ENCODE data around the gene SPG21. TPM values are rescaled to one million over a fixed set of nuclear protein-coding genes. Genes with fewer than 3 reads are reported as not detected.

Gene SPG21
- total RNA-seq, 1 donor: 49.5 TPM

DNA sequence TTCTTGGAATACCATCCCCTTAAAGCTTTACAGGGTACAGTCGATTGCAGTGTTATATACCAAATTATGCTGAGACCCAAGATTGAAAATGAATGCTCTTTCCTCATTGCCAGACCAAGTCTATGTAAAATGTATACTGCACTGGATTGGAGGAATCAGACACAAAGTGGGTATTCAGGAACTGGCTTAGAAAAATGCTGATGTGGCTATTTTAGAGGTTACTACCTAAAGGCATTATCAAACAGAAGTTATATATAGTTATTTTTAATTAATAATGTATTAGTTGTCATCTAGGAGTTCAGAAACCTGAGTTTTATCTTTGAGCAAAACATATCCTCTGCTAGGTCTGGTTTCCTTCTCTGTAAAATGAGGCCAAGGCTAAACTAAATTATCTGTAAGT, 3.6 kb upstream of the SPG21 start:
- no peak for DNase-seq (ENCODE audit: low read depth in 2 of 3, low spot score in 2 of 3)

DNA sequence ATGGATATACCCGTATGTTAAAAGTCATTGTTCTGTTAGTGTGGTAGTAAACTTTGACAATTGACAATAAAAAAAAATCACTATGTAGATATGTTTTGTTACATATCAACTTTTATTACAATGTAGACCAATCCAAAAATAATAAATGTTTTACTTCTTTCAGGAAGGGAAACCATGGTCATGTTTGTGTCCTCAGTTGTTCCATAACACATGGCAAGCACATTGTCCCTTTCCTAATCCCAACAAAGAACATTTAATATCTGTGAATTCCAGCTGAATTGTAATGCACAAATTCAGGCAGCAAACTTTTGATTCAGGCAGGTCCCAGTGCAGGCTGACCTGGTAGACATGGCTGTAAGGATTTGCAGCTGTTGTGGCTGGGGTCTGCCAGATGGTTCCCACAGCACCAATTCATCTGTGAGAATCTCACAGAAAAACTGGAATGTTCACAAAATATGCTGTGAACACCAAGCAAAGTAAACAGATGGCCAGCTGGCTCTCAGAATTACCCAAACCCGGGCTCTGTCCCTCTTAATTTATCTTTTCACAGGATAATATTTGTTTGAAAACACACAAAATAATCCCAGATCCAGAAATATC, 1.9 kb upstream of the SPG21 start:
- no peak for DNase-seq (ENCODE audit: low read depth in 2 of 3, low spot score in 2 of 3)

DNA sequence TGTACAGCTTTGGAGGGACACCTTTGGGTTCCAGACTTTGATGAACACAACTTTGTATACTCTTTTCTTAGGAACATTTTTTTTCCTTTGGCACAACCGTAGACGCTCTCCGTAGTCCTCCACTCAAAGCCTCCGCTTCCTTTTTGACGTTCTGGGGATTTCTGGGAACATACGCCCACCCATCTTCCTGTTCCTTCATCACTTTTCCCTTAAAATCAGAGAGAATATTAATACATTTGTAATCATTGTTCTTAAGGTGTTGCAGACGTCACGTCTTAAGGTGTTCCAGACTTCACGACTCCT, 405 bp upstream of the SPG21 start:
- DNase-seq (ENCODE audit: low read depth in 2 of 3, low spot score in 2 of 3): no peak

DNA sequence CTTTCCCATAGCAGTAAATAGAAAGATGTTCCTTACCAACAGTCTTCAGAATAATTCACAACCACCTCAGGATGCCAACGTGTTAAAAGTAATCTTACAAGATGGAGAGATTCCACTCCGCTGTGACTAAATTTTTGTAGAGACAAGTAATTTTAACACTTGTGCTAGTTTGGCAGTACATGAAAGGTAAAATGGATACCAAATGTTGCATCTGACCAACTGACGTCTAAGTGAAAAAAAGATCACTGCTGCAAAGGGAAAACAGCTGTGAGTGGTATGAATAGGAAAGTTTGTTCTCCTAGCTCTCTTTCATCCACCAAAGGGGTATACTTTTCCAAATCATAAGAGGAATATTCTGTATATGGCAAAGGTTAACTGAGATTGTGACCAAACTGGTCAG, 2.6 kb downstream of the SPG21 start:
- DNase-seq (ENCODE audit: low read depth in 2 of 3, low spot score in 2 of 3): no peak

DNA sequence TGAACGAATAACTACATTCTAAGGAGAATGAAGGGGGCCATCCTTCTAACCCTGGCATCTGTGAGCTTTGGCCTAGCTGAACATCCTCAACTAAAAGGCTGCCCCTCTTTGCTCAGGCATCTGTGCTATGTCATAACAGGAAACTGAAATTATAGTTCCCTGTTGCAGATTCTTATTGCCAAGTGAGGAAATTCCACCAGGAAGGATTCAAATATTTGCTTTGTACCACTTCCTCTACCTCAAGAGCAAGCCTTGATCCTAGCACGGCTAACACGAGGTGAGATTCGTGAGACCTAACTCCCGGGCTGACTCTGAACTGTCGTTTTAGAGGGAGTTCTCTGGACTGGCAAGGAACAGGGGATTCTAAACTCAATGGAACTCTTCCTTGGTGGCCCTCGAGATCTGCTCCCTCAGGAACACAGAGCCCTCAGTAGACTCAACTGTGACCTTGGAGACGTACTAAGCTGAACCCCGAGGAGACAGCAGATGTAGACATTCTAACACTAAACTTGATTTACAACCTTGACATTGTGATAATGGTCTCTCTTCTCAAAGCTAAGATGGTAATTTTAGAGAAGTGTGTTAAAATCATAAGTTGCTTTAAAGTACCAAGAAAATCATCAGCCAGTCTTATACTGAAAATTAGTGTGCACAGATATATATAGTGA, 4.2 kb downstream of the SPG21 start:
- DNase-seq (ENCODE audit: low read depth in 2 of 3, low spot score in 2 of 3): peak in 1 of 3 donors; percentile 8

DNA sequence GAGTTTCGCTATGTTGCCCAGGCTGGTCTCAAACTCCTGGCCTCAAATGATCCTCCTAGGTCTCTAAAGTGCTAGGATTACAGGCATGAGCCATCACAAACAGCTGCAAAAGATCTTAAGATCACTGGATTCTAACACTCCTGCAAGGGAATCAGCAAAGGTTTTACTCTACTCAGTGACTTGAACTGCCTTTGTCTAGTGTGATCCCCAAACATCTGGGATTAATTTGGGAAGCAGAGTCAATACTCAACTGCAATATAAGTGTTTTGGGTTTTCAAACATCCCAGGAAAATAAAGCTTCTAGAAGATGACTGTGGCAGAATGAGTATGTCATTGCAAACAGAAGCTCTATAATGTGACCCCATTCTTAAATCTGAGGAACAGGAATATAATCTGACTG, 7.2 kb downstream of the SPG21 start:
- DNase-seq (ENCODE audit: low read depth in 2 of 3, low spot score in 2 of 3): no peak

DNA sequence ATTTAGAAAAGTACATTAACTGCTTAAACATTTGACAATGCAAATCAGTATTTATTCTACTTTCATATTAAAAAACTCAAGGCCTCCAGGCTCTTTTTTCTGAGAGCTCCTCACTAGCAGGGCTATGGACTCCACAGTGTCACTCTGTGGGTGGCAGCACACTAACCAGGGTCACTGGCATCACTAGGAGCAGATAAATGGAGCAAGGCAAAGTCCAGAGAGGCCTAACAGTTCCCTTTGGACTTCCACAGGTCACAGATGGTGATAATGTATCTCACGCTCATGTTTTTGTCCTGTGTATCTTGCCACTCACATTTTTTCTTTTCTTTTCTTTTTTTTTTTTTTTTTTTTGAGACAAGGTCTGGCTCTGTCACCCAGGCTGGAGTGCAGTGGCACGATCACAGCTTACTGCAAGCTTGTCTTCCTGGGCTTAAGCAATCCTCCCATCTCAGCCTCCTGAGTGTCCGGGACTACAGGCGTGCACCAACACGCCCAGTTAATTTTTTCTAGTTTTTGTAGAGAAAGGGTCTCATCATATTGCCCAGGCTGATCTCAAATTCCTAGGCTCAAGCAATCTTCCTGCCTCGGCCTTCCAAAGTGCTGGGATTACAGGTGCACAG, 7.8 kb downstream of the SPG21 start:
- no peak for DNase-seq (ENCODE audit: low read depth in 2 of 3, low spot score in 2 of 3)

DNA sequence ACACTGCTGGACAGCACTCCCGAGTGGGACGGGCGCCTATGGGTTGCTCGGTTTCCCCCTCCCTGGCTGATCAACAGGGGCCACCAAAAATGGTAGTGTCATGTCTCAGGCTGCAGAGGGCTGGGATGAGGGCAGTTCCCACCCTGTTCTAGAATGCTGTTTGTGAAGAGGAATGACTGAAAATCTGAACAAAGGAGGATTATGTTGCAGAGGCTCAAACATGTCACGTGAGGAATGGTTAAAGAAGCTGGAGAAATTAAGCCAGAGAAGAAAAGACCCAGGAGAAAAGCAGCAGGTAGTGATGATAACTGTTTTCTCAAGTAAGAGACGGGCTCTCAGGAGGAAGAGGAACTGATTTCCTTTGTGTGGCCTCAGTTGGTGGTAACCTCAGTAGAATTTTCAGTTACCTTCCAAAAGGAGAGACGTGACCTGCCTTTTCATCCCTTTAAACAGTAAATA, 10.4 kb downstream of the SPG21 start:
- DNase-seq (ENCODE audit: low read depth in 2 of 3, low spot score in 2 of 3): no peak

DNA sequence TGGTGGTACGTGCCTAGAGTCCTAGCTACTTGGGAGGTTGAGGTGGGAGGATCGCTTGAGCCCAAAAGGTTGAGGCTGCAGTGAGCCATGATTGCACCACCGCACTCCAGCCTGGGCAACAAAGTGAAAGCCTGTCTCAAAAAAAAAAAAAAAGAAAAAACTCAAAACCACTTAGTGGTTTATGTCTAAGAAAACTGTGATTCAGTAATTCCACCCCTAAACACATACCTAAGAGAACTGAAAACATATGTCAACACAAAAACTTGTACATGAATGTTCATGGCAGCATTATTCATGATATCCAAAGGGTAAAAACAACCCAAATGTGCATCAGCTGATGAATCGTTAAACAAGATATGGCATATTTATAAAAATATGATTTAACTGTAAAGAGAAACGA, 14.3 kb downstream of the SPG21 start:
- no peak for DNase-seq (ENCODE audit: low read depth in 2 of 3, low spot score in 2 of 3)

DNA sequence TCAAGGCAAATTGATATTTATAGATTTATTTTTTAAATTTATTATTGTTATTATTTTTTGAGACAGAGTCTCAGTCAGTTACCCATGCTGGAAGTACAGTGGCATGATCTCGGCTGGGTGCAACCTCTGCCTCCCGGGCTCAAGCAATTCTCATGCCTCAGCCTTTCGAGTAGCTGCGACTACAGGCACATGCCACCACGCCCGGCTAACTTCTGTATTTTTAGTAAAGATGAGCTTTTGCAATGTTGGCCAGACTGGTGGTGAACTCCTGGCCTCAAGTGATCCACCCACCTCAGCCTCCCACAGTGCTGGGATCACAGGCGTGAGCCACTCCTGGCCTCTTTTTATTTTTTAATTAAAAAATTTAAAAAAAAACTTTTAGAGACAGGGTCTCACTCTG, 19.0 kb downstream of the SPG21 start:
- no peak for DNase-seq (ENCODE audit: low read depth in 2 of 3, low spot score in 2 of 3)

DNA sequence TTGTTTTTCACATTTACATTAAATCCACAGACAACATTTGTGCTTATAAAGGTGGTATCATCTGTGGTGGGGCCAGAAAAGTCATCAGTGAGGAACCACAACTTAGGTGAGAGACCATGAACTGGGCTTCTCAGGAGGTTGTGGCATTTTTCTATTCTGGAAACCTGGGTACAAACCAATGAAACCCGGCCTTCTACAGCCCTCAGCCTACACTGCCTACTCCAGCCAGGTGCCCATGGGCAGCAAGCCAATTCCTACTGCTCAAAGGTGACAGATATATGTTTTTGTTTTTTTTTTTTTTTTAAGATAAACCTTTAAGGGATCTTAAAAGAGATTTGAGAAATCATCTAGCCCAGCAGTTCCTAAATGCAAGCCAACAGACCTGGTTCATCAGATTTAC, 20.3 kb downstream of the SPG21 start:
- no peak for DNase-seq (ENCODE audit: low read depth in 2 of 3, low spot score in 2 of 3)

DNA sequence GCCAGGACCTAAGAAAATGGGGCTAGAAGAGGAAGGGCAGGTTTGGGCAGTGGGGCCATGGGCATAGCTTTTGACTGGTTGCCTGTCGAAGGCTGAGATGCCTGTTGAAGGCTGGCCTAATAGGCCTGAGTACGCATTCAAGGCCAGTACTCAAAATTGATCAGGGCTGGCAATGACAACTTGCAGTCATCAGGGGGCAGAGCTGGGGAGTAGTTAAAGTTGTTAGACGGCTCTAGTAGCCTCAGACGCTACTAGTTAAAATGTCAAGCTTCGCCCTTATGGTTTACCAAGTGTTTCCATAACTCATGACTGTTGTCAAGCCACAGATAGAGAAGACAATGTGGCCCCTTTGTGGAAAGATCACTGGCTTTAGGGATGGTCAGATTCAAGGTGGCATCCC, 28.7 kb downstream of the SPG21 start:
- DNase-seq (ENCODE audit: low read depth in 2 of 3, low spot score in 2 of 3): no peak

DNA sequence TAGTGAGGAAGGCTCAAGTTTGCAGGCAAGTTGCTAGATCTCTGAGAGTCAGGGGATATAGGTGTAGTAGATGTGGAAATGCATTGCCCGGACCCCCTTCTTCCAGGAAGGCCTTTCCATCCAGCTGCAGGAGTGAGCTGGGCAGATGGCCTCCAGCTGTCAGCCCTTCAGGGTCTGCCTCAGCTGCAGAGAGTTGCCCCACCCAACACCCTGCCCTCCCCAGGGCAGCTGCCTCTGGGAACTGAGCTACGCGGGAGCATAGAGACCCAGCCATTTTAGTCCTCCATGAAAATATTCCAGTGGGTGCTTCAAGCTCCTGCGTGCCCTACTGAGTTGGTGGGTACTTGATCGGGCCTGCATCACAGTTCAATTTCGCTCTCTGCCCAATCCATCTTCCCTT, 29.6 kb downstream of the SPG21 start:
- DNase-seq (ENCODE audit: low read depth in 2 of 3, low spot score in 2 of 3): no peak

DNA sequence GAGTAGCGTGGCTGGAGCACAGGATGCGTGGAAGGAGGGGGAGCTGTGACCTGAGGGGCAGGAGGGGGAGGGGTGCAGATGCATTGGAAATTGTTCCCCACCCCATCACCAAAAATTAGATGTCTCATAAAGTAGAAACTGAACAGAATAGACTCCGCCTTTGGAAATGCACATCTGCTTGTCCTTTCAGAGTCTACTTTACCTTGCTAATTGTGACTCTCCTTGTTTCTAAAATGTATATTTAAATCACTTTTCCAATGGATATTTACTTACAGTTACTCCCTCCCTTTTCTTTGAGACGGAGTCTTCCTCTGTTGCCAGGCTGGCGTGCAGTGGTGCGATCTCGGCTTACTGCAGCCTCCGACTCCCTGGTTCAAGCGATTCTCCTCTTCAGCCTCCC, 30.6 kb downstream of the SPG21 start:
- DNase-seq (ENCODE audit: low read depth in 2 of 3, low spot score in 2 of 3): no peak

DNA sequence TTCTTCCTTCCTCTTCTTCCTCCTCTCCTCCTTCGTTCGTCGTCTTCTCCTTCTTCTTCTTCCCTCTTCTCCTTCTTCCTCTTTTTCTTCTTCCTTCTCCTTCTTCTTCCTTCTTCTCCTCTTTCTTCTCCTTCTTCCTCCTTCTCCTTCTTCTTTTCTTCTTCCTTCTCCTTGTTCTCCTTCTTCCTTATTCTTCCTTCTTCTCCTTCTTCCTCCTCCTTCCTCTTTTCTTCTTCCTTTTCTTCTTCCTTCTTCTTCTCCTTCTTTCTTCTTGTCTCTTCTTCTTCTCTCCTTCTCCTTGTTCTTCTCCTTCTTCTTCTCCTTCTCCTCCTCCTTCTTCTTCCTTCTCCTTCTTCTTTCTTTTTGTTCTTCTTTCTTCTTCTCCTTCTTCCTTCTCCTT, 35.3 kb downstream of the SPG21 start:
- DNase-seq (ENCODE audit: low read depth in 2 of 3, low spot score in 2 of 3): no peak

DNA sequence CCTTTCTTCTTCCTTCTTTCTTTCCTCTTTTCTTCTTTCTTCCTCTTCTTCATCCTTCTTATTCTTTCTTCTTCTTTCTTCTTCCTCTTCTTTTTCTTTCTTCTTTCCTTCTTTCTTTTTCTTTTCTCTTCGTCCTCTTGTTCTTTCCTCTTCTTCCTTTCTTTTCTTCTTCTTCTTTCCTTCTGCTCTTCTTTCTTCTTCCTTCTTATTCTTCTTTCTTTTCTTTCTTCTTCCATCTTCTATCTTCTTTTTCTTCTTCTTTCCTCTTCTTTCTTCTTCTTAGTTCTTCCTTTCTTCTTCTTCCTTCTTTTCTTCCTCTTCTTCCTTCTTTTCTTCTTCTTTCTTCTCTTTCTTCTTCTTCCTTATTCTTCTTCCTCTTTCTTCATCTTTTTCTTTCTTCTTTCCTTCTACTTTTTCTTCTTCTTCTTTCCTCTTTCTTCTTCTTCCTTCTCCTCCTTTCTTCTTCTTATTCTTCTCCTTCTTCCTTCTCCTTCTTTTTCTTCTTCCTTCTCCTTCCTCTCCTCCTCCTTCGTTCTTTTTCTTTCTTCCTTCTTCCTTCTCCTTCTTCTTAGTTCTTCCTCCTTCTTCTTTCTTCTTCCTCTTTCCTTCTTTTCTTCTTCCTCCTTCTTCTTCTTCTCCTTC, 37.8 kb downstream of the SPG21 start:
- no peak for DNase-seq (ENCODE audit: low read depth in 2 of 3, low spot score in 2 of 3)

DNA sequence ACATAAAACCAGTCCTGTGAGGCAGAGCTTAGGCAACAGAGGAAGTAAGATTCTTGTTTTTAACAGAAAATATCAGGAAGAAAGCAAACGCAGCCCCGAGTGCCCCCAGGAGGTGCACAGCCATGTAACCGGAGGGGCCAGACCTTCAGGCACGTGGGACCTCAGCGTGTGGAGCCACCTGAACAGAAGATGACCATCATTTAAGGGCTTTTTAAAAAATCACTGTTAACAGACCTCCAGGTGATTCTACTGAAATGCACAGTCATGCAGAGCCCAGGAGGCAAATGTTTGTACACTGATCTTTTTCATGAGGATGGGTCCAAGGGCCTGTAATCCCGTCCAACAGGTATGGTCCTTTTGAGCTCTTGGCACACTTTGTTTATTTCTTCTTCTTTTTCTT, 38.8 kb downstream of the SPG21 start:
- DNase-seq (ENCODE audit: low read depth in 2 of 3, low spot score in 2 of 3): peak in 2 of 3 donors; percentile 18 to 40

DNA sequence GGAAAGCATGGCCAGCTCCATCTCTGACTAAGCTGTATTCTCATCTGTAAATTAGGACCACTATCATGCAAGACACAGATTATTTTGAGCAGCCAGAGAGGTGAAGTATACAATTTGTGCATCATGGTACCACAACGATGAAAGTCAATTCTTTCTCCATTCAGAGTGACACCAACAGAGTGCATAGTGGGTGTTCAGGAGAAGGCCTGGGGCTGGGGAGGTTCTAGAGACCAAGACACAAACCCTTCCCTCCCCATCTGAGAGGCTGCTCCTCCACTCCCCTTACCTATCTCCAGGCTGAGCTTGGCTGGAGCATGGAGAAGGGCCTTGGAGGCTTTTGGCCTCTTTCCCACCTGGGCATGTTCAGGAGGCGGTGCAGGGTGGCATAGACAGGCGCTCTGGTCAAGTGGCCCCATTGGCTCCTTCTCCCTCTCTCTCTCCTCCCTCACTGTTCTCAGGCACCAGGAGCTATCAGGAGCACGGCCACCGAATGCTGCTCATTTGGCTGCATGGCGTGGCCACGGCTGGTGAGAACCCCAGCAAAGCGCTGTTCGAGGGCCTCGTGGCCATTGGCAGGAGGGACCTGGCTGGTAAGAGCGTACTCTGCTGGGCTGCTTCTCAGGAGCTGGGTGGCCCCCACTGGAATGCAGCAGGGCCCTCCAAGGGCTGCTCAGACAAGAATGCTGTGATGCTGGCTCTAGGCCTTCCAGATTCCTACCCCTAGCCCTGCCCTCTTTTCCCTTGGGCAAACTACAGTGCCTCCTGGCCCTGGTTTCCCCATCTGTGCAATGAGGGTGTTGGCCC, 40.1 kb downstream of the SPG21 start:
- no peak for DNase-seq (ENCODE audit: low read depth in 2 of 3, low spot score in 2 of 3)

DNA sequence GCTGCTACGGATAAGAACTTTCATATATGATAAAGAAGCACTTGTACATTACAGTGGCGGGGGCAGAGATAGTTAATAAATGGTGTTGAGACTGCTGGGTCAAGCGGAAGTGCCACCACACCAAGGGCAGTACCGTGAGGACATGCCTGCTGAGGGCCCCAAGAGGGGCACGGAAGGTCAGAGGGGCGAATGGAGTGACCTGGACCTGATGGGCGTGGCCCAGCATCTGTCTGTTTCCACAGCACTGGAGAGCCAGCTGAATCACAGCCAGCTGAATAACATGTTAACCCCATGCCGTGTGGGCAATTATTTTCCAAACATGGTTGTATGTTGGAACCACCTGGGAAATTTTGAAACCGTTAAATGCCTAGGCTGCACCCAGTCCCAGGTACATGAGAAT, 40.8 kb downstream of the SPG21 start:
- no peak for DNase-seq (ENCODE audit: low read depth in 2 of 3, low spot score in 2 of 3)

DNA sequence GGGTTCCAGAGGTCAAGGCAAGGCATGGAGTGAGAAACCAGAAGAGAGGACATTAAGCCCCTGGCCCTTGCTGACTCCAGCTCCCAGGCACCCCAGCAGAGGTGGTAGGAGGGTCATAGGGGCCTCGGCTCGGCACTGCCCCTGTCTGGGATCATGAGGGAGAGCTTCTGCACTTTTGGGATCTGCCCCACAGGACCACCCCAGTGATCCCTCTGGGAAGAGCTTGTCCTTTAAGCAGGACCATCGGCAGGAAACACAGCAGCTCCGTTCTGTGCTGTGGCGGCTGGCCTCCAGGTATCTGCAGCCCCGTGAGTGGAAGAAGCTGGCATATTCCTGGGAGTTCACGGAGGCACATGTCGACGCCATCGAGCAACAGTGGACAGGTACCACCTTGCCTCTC, 42.5 kb downstream of the SPG21 start:
- DNase-seq (ENCODE audit: low read depth in 2 of 3, low spot score in 2 of 3): no peak

DNA sequence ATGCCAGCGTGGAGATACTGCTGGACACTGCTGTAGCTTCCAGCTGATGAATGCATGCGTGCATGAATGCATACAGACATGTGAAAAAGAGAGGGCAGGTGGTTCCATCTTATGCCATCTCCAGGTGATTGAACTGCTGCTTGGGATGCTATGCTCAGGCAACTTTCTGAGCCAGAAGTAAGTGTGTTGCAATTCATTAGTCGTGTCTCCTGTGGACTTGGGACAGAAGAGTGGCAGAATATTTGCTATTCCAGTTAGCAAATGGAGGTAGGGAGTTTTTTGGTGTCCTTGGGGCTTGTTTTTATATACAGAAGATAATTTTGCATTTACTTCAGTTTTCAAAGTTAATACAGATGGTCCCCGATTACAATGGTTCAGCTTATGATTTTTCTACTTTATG, 44.8 kb downstream of the SPG21 start:
- no peak for DNase-seq (ENCODE audit: low read depth in 2 of 3, low spot score in 2 of 3)

Data from hematopoietic multipotent progenitor cell (in vitro differentiated cells).